Measurements from ENCODE around the gene UBN1. TPM values are rescaled to one million over a fixed set of nuclear protein-coding genes. Genes with fewer than 3 reads are reported as not detected.

The UBN1 gene
- total and polyA plus RNA-seq, 2 of the 13 experiments (the other 11 are each of a cell fraction or from before 2014, with no cell fraction given): 10.6 to 23.5 TPM

GRCh38 chr16:4802659-4803287 lies 44.5 kb upstream of the UBN1 start (continued):
- TF ChIP-seq ZNF318 (CRISPR knock-in tag; IDR thresholded peaks at IDR 0.05) (no peak), KAT2B (IDR thresholded peaks at IDR 0.05; ENCODE audit: borderline replicate concordance, low read depth, low read length) (no peak), TCF7 (IDR thresholded peaks at IDR 0.05; ENCODE audit: low read depth) (no peak), MIER3 (CRISPR knock-in tag; IDR thresholded peaks at IDR 0.05; ENCODE audit: borderline replicate concordance) (peak; percentile 51; the same call in 1 of the 2 replicates), PHF21A (CRISPR knock-in tag; IDR thresholded peaks at IDR 0.05) (no peak; the same call in 1 of the 2 replicates), PRDM4 (CRISPR knock-in tag; IDR thresholded peaks at IDR 0.05; ENCODE audit: borderline replicate concordance) (no peak), HBP1 (CRISPR knock-in tag; IDR thresholded peaks at IDR 0.05; ENCODE audit: low read depth) (no peak), HOXA5 (CRISPR knock-in tag; IDR thresholded peaks at IDR 0.05) (no peak), ZNF563 (CRISPR knock-in tag; IDR thresholded peaks at IDR 0.05) (no peak), ATM (IDR thresholded peaks at IDR 0.05; ENCODE audit: borderline replicate concordance) (no peak), SRY (CRISPR knock-in tag; IDR thresholded peaks at IDR 0.05) (no peak; the same call in 1 of the 2 replicates), TFDP2 (CRISPR knock-in tag; IDR thresholded peaks at IDR 0.05) (no peak; the same call in 1 of the 2 replicates), ZNF180 (CRISPR knock-in tag; IDR thresholded peaks at IDR 0.05; ENCODE audit: borderline replicate concordance, low read depth) (no peak), SUZ12 (IDR thresholded peaks at IDR 0.05; ENCODE audit: low read depth, low read length) (no peak), RARG (CRISPR knock-in tag; IDR thresholded peaks at IDR 0.05; ENCODE audit: low read depth) (no peak), NFIB (CRISPR knock-in tag; IDR thresholded peaks at IDR 0.05; ENCODE audit: borderline replicate concordance) (no peak)

All from HepG2 (cell line).